ENCODE data around the gene EMP2.

Gene EMP2

GRCh38 chr16:10558305-10558704 is 22.1 kb downstream of the EMP2 start:
- Histone ChIP-seq H3K27ac (no peak overlapping the region), H3K36me3 (ENCODE audit: insufficient read depth) (no peaks in the 10 kb centered on the region), H4K20me1 (ENCODE audit: insufficient read depth) (no peaks in the 10 kb centered on the region), H3K4me2 (no peak overlapping the region), H3K4me1 (ENCODE audit: low read depth, poor library complexity, severe bottlenecking) (no peaks in the 10 kb centered on the region), H3K4me3 (IDR thresholded peaks at IDR 0.05; ENCODE audit: insufficient read depth, low read depth, low read length) (no peak overlapping the region), H3K27me3 (ENCODE audit: insufficient read depth, low read depth) (no peaks in the 10 kb centered on the region), H2AFZ (ENCODE audit: low read depth) (no peak overlapping the region), H3K9ac (no peak overlapping the region), H3K79me2 (ENCODE audit: insufficient read depth, low read depth) (no peaks in the 10 kb centered on the region)
- no peak for TF ChIP-seq CTCF (conservative IDR thresholded peaks at IDR 0.05; ENCODE audit: low read depth, low read length)

DNA sequence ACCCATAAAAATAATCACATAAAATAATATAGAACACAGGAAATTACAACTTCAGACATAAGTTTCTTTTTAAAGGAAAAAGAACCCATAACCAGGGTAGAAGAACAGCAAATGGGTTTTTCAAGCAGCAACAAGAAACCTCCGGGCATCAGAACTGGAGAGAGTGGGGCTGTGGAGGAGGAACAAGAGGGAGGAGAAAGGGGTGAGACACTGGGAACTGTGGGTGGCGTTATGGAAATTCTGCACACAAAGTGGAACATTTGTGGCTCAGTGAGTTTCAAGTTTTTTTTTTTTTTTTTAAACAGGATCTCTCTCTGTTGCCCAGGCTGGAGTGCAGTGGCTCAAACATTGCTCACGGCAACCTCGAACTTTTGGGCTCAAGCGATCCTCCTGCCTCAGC is 22.6 kb downstream of the EMP2 start:
- Histone ChIP-seq H3K4me1 (ENCODE audit: low read depth, poor library complexity, severe bottlenecking) (no peaks in the 10 kb centered on the region), H2AFZ (ENCODE audit: low read depth) (no peak overlapping the region), H3K27ac (no peak overlapping the region), H3K79me2 (ENCODE audit: insufficient read depth, low read depth) (no peaks in the 10 kb centered on the region), H3K27me3 (ENCODE audit: insufficient read depth, low read depth) (no peaks in the 10 kb centered on the region), H3K36me3 (ENCODE audit: insufficient read depth) (no peaks in the 10 kb centered on the region), H4K20me1 (ENCODE audit: insufficient read depth) (no peaks in the 10 kb centered on the region), H3K4me2 (no peak overlapping the region), H3K9ac (no peak overlapping the region), H3K4me3 (IDR thresholded peaks at IDR 0.05; ENCODE audit: insufficient read depth, low read depth, low read length) (no peak overlapping the region)
- no peak for TF ChIP-seq CTCF (conservative IDR thresholded peaks at IDR 0.05; ENCODE audit: low read depth, low read length)

DNA sequence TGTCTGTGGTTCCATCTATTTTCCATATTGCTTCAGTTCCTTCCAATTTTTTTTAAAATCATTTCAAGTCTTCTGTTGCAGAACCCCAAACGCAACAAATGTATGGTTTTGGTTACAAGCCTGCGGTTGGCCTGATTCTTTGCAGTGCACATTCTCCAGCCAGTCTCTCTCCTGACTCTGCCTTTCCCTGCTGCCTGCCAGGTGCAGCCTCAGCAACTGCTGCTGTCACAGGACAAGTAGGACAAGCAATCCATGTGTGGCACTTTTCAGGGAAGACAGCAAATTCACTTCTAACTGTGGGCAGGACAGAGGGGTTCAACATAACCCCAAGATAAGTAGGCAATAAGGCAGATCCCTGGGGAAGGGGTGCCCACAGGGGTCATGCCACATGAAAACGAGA is 24.2 kb downstream of the EMP2 start:
- Histone ChIP-seq H2AFZ (ENCODE audit: low read depth) (no peak overlapping the region), H3K27me3 (ENCODE audit: insufficient read depth, low read depth) (no peaks in the 10 kb centered on the region), H3K4me2 (no peak overlapping the region), H3K4me3 (IDR thresholded peaks at IDR 0.05; ENCODE audit: insufficient read depth, low read depth, low read length) (no peak overlapping the region), H3K79me2 (ENCODE audit: insufficient read depth, low read depth) (no peaks in the 10 kb centered on the region), H3K36me3 (ENCODE audit: insufficient read depth) (no peaks in the 10 kb centered on the region), H4K20me1 (ENCODE audit: insufficient read depth) (no peaks in the 10 kb centered on the region), H3K9ac (no peak overlapping the region), H3K27ac (no peak overlapping the region), H3K4me1 (ENCODE audit: low read depth, poor library complexity, severe bottlenecking) (no peaks in the 10 kb centered on the region)
- TF ChIP-seq CTCF (conservative IDR thresholded peaks at IDR 0.05; ENCODE audit: low read depth, low read length) = no peak

- Histone ChIP-seq H3K4me3 (IDR thresholded peaks at IDR 0.05; ENCODE audit: insufficient read depth, low read depth, low read length) (no peak overlapping the region), H3K79me2 (ENCODE audit: insufficient read depth, low read depth) (no peaks in the 10 kb centered on the region), H3K9ac (no peak overlapping the region), H3K27ac (no peak overlapping the region), H2AFZ (ENCODE audit: low read depth) (no peak overlapping the region), H3K27me3 (ENCODE audit: insufficient read depth, low read depth) (no peaks in the 10 kb centered on the region), H3K36me3 (ENCODE audit: insufficient read depth) (no peaks in the 10 kb centered on the region), H4K20me1 (ENCODE audit: insufficient read depth) (no peaks in the 10 kb centered on the region), H3K4me1 (ENCODE audit: low read depth, poor library complexity, severe bottlenecking) (no peaks in the 10 kb centered on the region), H3K4me2 (no peak overlapping the region)
- TF ChIP-seq CTCF (conservative IDR thresholded peaks at IDR 0.05; ENCODE audit: low read depth, low read length) = no peak
These were observed 25.8 kb downstream of the EMP2 start for GRCh38 chr16:10554569-10554968.

Data from KMS-11 (cell line).